ENCODE results near the gene SPOCK1.

SPOCK1 gene

DNA sequence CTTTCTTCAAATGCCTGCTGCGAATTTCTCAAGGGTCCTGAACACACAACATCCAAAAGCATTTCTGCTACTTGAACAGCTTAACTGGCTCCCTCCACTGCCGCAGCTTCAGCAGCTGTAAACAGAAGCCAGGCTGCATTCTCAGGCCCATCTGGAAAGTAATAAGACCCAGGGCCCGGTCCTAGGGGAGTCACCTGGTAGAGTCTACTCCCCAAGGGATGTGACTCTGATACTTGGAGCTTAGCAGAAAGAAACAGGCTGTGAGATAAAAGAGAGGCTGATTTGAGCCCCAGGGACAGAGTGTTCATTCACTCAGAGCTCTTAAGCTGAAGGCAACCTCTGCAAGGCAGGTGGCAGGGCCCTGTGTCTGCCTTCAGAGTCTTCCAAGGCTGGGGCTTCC lies 356.8 kb downstream of the SPOCK1 start:
- DNase-seq = no peak

DNA sequence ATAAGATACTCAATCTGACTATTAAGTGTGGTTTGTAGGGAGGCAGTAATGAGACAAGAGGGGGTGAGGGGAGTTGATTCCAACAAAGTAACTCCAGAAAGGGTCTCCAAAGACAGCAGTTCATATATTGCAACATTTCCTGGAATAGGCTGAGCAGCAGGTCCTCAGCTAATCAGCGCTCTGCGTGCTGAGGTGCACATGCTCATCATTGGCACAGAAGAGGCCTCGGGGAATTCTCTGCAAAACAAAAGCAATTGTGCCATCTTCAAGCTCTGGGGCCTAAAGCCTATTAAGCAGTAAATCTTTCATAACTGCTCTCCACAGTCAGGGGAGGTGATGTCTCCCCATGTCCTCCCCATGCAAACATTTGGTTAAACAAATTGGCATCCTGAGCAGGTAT lies 357.3 kb downstream of the SPOCK1 start:
- DNase-seq = no peak

DNA sequence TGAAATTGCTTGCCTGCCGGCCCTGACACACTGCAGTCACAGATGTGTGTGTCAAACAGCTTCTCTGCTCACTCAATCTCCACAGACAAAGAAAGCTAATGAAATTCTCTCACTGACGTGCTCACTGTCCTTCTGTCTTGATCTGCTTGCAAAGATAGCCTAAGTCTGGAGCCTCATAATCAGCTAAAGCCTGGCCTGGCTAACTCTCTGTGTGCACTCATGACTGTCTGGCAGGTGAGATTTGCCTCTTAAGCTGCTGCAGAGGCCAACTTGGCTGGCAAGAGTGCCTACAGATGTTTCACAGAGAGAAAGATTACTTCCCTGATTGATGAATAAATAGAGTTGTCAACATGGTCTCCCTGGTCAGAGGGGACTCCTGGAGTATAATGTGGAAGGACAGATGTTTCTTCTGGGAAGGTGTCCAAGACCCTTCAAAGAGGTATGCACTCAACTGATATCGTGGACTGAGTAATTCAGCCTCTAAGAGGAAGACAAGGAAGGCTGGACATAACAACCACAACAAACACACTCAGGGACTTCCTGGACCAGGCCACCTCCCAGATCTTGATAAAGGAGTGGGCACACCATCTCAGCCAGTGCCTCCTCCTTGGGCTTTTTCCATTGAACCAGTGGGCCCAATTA lies 362.0 kb downstream of the SPOCK1 start:
- DNase-seq = no peak

DNA sequence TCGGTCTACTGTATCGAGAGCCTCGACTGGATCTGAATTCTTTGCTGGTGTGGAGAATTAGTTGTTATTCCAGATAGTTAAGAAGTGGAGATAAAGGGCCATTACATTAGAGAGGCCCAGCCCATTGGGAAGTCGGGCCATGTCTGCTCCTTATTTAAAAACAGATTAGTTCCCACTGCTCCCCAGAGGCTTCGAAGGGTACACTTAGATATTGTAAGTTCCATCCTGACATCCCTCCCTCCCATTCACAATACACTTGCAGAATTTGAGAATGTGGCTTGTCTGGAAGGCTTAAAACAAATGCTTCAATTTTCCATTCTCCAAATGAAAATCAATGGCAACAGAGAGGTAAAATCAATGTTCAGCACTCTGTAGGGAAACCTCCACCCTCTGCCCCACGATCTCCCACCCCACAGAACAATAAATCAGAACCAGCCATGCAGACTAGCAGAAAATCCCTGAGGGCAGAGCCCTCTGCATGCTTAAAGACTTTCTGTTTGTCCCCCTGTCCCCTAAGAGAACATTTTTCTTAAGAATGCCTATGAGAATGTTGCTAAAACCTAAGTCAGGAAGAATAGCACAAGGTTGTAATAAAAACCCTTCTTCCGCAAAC lies 364.1 kb downstream of the SPOCK1 start:
- no peak for DNase-seq

DNA sequence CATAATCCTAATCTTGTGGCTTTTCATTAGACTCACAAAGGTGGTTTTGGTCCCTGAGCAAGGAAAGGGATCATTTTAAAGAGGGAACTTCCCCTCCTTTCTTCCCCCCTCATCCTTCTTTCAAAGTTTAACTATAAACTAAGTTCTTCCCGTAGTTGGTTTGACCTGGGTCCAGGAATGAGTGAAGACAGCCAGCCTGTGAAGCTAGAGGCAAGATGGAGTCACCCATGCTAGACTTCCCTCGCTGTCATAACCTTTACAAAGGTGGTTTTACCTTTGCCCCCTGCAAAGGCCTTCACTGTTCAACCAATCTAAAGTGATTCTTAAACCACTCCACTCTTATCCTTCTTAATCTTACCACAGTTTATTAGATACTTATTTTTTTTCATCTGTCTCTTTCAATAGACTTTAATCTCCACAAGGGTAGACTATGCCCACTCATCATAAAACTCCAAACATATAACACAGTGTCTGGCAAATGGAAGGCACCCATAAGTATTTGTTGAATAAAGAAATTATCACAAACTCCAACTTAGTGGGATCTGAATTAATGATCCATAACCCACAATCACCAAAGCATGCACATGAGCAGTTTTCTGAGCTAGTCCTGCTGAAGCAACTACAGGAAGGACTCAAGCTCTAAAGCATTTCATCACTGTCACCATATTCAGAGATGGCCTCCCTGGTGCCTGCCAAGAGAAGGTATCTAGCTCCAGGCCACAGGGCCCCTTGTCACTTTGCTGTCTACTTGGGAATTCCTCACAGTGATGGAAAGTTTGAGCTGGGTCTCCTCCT lies 369.0 kb downstream of the SPOCK1 start:
- DNase-seq = no peak

DNA sequence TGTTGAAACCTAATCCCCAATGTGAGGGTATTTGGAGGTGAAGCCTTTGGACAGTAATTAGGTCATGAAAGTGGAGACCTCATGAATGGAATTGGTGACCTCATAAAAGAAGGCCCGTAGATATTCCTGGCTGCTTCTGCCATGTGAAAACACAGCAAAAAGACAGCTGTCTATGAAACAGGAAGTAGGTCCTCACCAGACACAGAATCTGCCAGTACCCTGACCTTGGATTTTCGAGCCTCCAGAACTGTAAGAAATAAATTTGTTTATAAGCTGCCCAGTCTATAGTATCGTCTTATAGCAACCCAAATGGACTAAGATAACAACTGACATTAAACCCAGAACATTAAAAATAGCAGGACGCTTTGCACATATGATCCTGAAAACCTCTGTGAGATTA lies 371.1 kb downstream of the SPOCK1 start:
- DNase-seq = no peak

DNA sequence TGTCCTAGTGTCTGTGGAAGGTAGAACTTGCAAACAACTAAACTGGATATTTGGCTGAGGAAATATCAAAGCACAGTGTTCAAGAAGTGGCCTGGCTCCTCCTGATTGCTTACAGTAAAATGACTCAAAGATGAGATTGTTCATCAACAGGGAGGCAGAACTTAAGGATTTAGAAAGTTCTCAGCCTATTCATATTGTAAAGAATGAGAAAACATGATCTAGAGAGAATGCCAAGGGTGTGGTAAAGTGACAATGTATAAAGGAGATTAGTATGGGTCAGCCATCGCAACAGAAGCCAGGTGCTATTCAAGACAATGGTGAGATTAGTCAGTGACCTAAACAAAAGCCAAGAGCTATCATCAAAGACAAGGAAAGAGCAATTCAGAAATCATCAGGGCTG lies 372.3 kb downstream of the SPOCK1 start:
- DNase-seq = no peak

DNA sequence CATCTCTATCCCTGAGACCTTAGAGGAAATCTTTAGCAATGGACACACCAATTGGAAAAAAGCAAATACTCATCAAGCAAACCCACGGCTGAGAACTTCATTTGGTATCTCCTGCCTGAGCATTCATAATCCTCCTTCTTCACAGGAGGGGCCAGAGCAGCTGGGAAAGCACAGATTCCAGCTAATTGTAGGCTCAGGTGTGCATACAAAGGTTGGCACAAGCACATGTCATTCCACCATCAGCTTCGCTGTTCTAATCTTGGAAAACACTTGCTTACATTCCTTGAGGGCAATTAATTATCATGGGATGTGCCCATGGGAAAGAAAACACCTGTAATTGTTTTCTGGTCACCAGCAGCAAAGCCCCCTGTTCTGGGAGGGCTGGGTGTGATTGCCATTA lies 376.6 kb downstream of the SPOCK1 start:
- no peak for DNase-seq

DNA sequence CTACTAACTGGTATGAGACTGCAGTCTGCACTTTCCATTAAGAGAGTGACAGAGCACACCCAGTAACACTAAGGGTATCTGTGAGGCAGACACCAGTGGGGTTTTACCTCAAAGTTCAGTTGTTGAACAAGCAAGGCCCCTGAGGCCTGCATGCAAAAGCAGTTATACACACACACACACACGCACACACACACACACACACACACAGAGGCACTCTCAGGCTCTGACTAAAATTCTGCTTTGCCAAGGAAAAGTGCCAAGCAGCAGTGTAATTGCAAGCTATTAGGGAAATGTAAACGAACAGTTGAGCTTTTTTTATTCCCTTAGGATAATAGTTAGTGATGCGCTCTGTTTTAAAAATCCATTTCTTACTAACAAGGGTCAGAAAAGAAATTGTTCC lies 377.1 kb downstream of the SPOCK1 start:
- no peak for DNase-seq

DNA sequence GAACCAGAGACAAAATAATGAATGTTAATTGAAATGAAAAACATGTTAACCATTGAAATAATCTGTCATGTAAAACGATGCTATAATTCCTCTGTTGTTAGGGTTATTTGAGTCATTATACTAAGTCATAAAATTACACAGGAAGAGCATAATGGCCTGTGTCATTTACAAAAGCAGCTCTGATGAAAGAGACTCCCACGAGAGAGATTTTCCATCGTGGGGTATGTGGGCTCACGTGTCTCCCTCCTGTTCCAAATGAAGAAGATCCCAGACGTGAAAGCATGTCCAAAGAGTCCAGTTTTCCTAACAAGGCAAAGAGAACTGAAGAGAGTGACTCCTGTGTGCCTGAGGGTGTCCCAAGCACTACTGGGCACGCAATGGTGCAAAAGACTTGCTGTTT lies 379.8 kb downstream of the SPOCK1 start:
- peak; percentile 18 for DNase-seq

DNA sequence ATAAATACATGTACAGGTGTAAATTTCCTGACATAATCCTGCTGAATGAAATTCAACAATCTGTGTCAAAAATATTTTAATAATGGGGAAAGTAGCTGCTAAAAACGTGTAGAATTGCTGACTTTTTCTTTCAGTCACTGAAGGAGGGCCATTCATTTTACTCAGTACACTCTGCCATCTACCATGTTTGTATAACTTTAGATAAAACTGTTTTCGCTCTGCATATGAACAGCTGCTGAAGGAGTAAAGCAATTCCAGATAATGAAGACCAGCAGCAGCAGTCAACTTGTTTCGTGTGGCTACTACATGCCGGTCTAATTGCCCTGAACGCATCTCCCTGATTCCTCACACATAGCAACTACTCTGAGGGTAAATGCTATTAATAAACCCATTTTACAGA lies 380.5 kb downstream of the SPOCK1 start:
- no peak for DNase-seq

DNA sequence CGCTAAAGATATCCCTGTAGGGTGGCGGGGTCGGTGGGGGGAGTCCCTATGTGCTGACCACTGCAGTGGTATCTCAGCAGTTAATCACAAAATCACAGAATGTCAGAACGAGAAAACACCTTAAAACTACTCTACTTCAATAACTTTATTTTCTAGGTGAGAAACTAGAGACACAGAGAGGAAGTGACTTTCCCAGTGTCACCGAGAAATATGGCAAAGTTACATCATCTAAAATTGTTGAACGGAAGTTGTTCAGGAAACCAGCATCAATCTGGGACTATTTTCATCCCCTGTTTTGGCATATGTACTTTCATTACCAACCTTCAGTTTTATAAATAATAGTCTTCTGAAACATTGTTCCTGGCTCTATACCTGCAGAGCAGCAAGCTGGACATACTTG lies 384.0 kb downstream of the SPOCK1 start:
- DNase-seq = no peak

DNA sequence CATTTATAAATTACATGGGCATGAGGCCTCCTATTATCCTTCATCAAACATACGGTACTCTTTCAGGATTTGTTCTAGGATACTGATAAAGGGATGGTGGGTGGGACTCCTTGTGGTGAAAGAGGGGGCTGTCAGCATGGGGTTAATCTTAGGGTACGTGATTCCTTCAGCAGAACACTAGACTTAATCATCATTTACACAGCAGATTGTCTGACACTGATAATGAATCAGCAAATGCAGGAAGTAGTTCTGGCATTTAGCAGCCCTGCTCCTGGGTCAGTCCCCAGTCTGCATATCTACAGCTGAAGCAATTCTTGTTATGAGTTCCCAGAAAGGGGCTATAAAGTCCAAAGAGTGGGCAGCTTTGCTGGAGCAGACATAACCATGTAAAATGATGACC lies 384.6 kb downstream of the SPOCK1 start:
- no peak for DNase-seq

DNA sequence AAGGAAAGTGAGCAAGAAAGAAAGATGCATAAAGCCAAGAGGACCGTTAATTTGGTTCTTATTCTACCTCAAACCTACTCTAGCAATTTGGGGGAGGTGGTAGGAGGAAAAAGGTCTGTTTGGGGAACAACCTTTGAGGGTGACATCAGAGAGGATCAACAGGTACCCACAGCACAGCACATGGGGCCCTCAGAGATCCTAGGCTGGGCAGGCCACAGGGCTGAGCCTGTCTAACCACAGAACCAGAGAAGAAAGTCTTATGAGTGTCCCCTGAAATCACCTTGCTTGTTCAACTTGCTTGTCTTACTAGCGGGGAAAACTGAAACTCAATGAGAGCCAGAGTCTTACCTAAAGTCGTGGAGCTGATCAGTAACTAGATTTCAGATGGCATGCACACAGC lies 385.2 kb downstream of the SPOCK1 start:
- no peak for DNase-seq

DNA sequence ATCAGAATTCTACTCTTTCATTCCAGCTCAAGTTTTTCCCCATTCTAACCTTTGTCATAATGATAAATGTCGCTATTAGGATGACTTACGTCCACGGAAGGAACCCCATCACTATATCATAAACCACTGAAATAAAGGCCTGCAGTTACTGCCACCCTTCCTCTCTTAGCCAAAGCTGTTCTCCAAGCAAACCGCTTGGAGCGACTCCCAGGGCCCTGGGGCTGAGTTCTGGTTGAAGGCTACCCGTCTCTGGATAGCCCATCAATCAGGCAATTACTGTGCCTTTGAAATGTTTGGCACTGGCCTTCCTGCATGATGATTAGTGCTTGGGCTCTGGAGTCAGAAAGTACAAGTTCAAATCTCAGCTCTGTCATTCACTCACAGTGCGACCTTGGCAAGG lies 386.0 kb downstream of the SPOCK1 start:
- no peak for DNase-seq

DNA sequence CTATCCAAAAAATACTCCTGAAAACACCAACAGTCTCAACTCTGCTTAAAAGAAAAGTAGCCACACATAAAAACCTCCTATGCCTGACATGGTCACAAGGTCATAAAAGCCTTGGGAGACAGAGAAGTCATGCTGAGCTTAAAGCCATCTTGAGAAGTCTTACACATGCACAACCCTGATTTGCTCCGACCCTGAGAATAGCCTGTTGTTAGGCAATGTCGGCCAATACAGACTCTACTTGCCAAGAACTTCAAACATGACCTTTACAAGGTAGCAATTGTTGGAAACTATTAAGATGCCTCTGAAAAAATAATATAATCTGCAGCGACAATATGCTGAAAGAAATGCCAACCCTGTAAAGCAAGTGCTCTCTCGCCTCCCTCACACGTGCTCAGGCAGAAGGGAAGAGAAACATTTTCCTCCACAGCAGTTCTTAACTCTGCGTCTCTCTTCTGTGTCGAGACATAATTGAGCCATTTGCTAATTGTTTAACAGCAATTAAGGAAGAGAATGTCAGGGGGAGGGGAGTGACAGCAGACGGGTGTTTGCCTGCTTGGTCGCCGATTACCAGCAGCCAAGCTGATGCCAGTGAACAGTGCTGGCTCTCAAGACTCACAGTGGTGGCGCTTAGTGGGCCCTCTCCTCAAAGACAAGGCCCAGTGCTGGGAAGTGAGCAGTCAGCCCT lies 393.6 kb downstream of the SPOCK1 start:
- DNase-seq = no peak

DNA sequence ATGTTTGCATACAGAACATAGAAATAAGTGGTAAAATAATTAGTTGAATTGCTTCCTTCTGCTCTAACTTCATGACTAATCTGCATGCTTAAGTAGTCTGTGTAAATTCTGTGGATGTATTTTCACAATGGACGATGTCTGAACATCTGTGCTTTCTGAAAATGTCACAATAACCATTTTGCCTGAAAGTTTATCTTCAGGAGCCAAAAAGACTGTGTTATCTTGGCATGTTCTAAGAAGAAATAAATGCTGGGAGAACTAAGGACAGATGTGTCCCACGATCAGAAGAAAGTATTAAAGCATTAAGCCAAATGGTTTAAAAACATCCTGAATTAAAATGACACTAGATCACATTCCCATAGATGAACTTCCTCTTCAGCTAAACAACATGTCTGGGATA lies 397.6 kb downstream of the SPOCK1 start:
- no peak for DNase-seq

DNA sequence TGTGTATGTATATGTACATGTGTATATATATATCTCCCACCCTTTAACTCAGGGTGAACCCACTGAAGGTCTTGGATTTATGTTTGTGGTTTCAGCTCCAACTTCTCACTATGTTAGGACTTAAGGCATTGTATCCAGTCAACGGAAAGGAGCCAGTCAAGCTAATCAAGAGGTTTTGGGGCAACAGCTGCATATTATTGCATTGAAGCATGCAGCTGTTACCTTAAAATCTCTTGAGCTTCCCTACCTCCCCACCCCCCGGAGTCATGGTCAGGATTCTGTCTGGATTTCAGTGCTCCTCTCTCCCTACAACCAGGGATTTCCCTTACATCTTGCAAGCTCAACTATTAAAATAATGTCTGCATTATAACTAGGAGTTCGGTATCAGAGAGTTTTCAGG lies 399.5 kb downstream of the SPOCK1 start:
- no peak for DNase-seq

DNA sequence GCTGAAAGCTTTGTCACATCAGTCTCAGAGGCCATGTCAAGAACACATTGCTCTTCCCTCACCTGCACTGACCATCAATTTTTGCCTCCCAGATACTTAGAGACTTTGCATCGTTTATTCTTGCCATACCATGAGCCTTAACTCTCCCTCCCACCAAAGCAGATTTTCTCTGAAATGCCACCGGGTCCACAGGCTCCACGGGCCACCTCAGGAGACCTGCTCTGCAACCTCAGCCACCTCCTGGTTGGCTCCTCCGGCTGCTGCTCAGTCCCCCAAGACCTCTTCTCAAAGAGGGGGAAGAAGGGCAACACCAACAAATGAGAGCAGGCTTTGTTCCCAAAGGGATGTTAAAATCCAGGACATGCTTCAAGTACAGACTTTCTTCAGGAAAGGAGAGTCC lies 400.5 kb downstream of the SPOCK1 start:
- DNase-seq = no peak

DNA sequence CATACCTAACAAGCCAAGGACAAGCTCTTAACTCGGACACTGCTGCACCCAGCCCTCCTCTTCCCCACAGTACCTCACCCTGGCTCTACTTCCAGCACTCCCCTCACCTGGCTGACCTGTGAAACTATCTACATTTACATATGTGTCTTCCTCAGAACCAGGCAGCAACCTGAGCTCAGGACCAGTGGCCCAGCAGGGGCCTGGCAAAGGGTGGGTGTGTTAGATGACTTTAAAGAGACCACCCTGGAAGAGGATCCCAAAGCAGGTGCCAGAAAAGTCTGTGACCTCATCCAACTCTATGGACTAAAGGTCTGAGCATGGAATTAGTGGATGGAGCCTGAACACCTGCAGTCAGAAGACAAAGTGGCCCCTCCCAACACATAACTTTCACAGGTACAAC lies 400.9 kb downstream of the SPOCK1 start:
- DNase-seq = no peak

DNA sequence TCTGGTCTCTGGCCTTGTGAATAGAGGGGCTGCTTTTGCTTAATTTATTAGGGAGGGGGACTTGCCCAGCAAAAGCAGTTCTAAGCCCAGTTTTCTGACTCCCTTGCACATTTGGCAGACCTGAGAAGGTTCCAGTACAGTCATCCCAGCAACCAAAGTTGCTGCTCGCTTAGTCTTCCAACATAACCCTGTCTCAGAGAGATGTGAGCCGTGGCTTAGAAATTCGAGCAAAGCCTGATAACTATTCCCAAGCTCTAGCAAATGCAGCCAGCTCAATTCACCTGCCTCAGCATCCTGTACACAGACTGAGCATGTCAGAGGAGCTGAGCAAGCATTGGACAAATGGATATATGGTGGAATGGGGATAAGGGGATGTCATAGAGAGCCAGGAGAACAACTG lies 401.9 kb downstream of the SPOCK1 start:
- no peak for DNase-seq

DNA sequence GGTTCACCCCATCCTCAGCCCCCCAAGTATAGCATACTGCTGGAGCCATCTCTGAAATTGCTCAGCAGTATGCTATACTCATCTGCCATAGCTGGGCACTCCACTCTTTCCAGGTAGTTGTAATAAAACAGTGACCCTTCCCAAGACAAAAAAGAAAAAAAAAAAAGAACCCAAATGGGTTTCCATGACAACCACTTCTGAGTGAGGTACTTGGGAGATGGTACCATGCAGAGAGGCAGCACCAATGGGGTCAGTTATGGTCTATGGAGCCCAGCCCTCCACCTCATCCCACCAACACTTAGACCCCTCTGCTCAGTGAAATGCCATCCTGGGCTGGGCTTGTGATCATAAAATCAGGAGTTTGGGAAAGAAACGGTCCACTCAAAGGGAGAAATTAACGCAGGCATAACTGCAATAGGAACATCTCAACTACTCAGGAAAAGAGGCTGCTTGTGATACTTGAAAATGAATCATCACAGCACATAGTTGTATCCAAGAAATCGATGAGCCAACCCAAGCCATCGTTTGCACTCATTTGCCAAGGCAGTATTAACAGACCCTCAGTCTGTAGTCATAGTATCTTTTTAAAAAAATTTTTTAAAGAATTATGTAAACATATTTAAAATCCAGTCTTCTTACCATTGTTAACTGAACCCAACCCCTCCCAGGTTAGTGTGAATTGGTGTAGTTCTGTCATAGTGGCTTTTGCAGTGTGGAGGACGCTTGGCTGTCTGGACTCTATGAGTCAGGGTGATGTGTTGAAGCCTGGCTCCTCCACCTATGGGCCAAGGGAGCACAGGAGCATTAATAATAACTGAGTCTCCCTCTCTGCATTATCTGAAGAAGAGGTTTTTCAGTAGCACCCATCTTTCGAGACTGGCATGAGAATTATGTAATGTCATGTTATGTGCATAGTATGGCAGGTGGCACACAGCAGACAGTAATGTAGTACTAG lies 402.7 kb downstream of the SPOCK1 start:
- DNase-seq = no peak

DNA sequence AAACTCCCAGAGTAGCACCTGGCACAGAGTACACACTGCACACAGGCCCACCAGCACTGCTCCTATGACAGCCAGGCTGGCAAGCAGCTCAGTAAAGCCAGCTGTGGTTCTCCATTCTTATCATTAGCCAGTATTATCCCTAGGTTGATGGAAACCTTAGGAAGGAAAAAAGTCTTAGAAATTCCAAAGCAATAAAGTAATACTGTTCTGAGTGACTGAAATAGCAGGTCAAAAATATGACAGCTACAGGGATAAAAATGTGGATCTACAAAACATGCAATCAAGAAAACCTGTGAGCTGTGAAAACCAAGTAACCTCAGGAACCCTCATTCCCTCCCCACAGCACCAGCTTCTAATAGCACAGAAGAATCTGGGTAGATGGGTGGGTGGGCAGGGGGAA lies 403.5 kb downstream of the SPOCK1 start:
- no peak for DNase-seq
